Smooth muscle cell (in vitro differentiated cells): ENCODE data around the gene CTSC. TPM values are rescaled to one million over a fixed set of nuclear protein-coding genes. Genes with fewer than 3 reads are reported as not detected.

ENCODE experiments used
- DNase-seq: peaks from one replicate; lab custom pipeline; 2025; ENCODE audit not compliant: unreplicated experiment; lab: John Stamatoyannopoulos, UW
- H2AFZ ChIP-seq: fragments of 200-600 bp; sonication (generic); 2 replicates; pipeline ENCODE4 v1.6.0; 2016; ENCODE audit warnings: antibody characterized with exemption, low read depth, mild to moderate bottlenecking
- H3F3A ChIP-seq: fragments of 200-600 bp; sonication (generic); 2 replicates; pipeline ENCODE4 v1.6.0; 2017; ENCODE audit warnings: antibody characterized with exemption, low read depth
- H3K27ac ChIP-seq: fragments of 200-600 bp; sonication (generic); 2 replicates; pipeline ENCODE4 v1.5.1; 2016; ENCODE audit warnings: low read depth, mild to moderate bottlenecking
- H3K27me3 ChIP-seq: fragments of 200-600 bp; sonication (generic); 2 replicates; pipeline ENCODE4 v1.6.1; 2016; ENCODE audit warnings: low read depth, mild to moderate bottlenecking
- H3K36me3 ChIP-seq: fragments of 200-600 bp; sonication (generic); 2 replicates; pipeline ENCODE4 v1.5.1; 2016; ENCODE audit warnings: low read depth
- H3K4me1 ChIP-seq: fragments of 200-600 bp; sonication (generic); 2 replicates; pipeline ENCODE4 v1.5.1; 2016; ENCODE audit warnings: low read depth
- H3K4me2 ChIP-seq: fragments of 200-600 bp; sonication (generic); 2 replicates; pipeline ENCODE4 v1.6.0; 2016; ENCODE audit warnings: mild to moderate bottlenecking
- H3K4me3 ChIP-seq: fragments of 200-600 bp; sonication (generic); 2 replicates; pipeline ENCODE4 v1.5.1; 2016; ENCODE audit warnings: mild to moderate bottlenecking
- H3K79me2 ChIP-seq: fragments of 200-600 bp; sonication (generic); 2 replicates; pipeline ENCODE4 v1.6.0; 2016; ENCODE audit warnings: low read depth, mild to moderate bottlenecking
- H3K9ac ChIP-seq: fragments of 200-600 bp; sonication (generic); 2 replicates; pipeline ENCODE4 v1.6.0; 2016; ENCODE audit warnings: low read depth
- H3K9me3 ChIP-seq: fragments of 200-600 bp; sonication (generic); replicated peaks from 2 replicates; pipeline ENCODE4 v1.5.1; 2016; ENCODE audit warnings: low read depth
- H4K20me1 ChIP-seq: fragments of 200-600 bp; sonication (generic); 2 replicates; pipeline ENCODE4 v1.6.0; 2016; ENCODE audit warnings: low read depth
- WGBS: methylation state at CpG from one replicate; pipeline ENCODE4 v1.1.7; 2016; ENCODE audit warnings: low lambda C conversion rate; 5-methylcytosine and 5-hydroxymethylcytosine counted together
- polyA plus RNA-seq: library from polyadenylated mRNA; unstranded; fragments of >200 nt; fragmentation: Nextera tagmentation; extraction: Ambion mirVana; gene quantifications from 2 replicates; pipeline ENCODE4 v1.2.1, GENCODE V29; 2016
- total RNA-seq: library from RNA; depleted of rRNA; stranded (reverse); fragments of >200 nt; gene quantifications from 2 replicates; pipeline ENCODE4 v1.2.3, GENCODE V29; 2014
- TF ChIP-seq, protein P1 (sequence below): fragments of 200-600 bp; sonication (generic); IDR thresholded peaks from 2 replicates; pipeline ENCODE4 v1.5.1; 2017; ENCODE audit warnings: borderline replicate concordance, mild to moderate bottlenecking, antibody characterized with exemption; ENCODE audit not compliant: insufficient read depth, poor library complexity, severe bottlenecking

CTSC gene
- total and polyA plus RNA-seq, 2 experiments from 2014 or later, result 74.3 to 91.8 TPM

DNA sequence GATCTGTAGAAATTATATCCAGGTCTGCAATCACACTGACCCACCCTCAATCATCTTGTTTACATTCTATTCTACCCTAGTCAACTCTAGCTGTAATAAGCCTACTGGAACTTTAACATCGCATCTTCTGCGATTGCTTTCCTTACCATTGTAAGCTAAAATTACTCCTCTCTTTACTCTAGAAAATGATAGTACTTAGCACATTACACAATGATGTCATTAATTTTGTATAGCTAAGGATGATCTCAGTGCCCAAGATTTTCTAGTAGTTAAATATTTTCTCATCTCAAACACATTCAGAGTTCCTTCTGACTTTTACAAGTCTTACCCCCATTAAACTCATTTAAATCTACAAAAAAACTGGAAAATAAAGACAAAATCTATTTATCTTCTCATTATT is 39.6 kb upstream of the CTSC start:
- no peak overlapping the region for H3K27ac ChIP-seq
- H3K79me2 ChIP-seq, result no peaks in the 10 kb centered on the region
- H2AFZ ChIP-seq, result no peak overlapping the region
- TF ChIP-seq, protein P1, sequence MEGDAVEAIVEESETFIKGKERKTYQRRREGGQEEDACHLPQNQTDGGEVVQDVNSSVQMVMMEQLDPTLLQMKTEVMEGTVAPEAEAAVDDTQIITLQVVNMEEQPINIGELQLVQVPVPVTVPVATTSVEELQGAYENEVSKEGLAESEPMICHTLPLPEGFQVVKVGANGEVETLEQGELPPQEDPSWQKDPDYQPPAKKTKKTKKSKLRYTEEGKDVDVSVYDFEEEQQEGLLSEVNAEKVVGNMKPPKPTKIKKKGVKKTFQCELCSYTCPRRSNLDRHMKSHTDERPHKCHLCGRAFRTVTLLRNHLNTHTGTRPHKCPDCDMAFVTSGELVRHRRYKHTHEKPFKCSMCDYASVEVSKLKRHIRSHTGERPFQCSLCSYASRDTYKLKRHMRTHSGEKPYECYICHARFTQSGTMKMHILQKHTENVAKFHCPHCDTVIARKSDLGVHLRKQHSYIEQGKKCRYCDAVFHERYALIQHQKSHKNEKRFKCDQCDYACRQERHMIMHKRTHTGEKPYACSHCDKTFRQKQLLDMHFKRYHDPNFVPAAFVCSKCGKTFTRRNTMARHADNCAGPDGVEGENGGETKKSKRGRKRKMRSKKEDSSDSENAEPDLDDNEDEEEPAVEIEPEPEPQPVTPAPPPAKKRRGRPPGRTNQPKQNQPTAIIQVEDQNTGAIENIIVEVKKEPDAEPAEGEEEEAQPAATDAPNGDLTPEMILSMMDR, result no peak
- no peaks in the 10 kb centered on the region for H3K27me3 ChIP-seq
- H4K20me1 ChIP-seq, result no peaks in the 10 kb centered on the region
- 80% methylated on average over 2 of the region's 2 CpGs for WGBS
- H3K4me3 ChIP-seq, result no peak overlapping the region
- no peaks in the 10 kb centered on the region for H3K9me3 ChIP-seq
- DNase-seq, result no peak
- H3K4me1 ChIP-seq, result no peaks in the 10 kb centered on the region
- H3F3A ChIP-seq, result no peaks in the 10 kb centered on the region
- no peak overlapping the region for H3K4me2 ChIP-seq
- H3K36me3 ChIP-seq, result no peaks in the 10 kb centered on the region
- H3K9ac ChIP-seq, result no peak overlapping the region

DNA sequence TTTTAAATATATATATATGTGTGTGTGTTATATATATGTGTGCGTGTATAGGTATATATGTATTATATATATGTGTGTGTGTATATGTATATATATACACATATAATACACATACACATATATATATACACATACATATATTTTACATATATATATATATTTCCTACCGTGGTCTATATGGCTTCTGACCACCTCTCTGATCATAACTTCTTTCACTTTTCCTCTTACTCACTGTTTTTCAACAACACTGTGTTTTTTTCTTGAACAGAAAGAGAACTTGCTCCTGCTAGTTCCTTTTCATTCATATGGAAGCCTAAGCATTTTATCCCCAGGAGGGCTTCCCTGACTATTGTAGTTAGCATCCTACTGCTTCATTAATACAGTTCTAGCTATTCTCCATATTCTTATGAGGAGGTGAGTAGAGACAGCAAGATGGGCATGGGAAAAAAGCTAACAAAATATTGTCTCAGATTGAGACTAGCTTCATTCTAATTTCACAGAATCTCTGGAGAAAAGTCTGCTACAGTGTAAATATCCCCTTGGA is 38.5 kb upstream of the CTSC start:
- no peaks in the 10 kb centered on the region for H3K36me3 ChIP-seq
- no peaks in the 10 kb centered on the region for H3K79me2 ChIP-seq
- no peak for DNase-seq
- H3K4me2 ChIP-seq, result no peak overlapping the region
- H3K4me1 ChIP-seq, result no peaks in the 10 kb centered on the region
- no peak overlapping the region for H3K27ac ChIP-seq
- no peaks in the 10 kb centered on the region for H3F3A ChIP-seq
- no peaks in the 10 kb centered on the region for H3K27me3 ChIP-seq
- no peak overlapping the region for H3K9ac ChIP-seq
- H4K20me1 ChIP-seq, result no peaks in the 10 kb centered on the region
- no peak overlapping the region for H3K4me3 ChIP-seq
- TF ChIP-seq, protein P1, result no peak
- no peaks in the 10 kb centered on the region for H3K9me3 ChIP-seq
- 92% methylated on average over 2 of the region's 2 CpGs for WGBS
- no peak overlapping the region for H2AFZ ChIP-seq

DNA sequence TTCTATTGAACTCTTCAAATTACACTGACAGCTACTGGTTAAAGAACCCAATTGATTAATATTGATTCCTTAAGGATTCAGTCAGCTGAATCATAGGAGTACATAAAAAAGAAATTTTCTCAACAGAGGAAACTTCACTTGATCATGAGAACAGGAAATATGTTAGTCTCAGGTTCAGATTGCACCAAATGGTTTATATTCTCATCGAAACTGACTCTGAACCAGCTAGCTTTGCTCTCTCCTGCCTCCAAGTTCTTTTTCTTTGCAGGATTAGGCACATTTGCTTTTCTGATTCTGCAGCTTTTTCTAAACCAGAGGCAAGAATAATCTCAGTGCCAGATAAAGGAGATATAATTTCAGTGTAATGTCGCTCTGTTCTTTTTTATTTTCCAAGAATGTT is 33.2 kb upstream of the CTSC start:
- Histone ChIP-seq H3K4me2 (no peak overlapping the region), H3K4me1 (no peaks in the 10 kb centered on the region), H4K20me1 (no peaks in the 10 kb centered on the region), H3K36me3 (no peaks in the 10 kb centered on the region), H3K9me3 (no peaks in the 10 kb centered on the region), H3K27me3 (no peaks in the 10 kb centered on the region), H2AFZ (peak overlapping the region; percentile 27), H3K79me2 (no peaks in the 10 kb centered on the region), H3F3A (no peaks in the 10 kb centered on the region), H3K9ac (no peak overlapping the region), H3K4me3 (no peak overlapping the region), H3K27ac (no peak overlapping the region)
- DNase-seq, result no peak
- 71% methylated on average over 2 of the region's 2 CpGs for WGBS
- TF ChIP-seq, protein P1, result no peak

DNA sequence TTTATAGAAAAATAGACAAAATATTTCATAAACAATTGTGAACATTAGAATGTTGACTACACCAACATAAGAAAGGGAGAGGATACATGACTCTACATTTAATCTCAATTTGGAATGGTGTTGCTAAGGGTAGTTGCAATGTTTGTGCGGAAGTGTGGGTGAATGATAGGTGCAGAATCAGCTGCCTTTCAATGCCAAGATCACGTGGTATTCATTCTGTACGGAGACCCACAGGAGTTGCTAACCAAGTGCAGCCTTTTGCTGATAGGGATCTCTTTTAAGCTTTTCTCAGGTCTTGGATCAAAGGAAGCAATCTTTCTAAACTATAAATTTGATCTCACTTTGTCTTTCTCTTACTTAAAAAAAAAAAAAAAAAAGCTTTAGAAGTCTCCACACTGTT is 29.8 kb upstream of the CTSC start:
- Histone ChIP-seq H3K27ac (no peak overlapping the region), H3K79me2 (no peaks in the 10 kb centered on the region), H3K27me3 (no peaks in the 10 kb centered on the region), H3K4me3 (no peak overlapping the region), H3K4me1 (peaks cover 4% of the 10 kb centered on the region), H3K9ac (no peak overlapping the region), H2AFZ (no peak overlapping the region), H3K9me3 (no peaks in the 10 kb centered on the region), H3K36me3 (no peaks in the 10 kb centered on the region), H4K20me1 (no peaks in the 10 kb centered on the region), H3K4me2 (no peak overlapping the region), H3F3A (peaks cover 4% of the 10 kb centered on the region)
- TF ChIP-seq, protein P1, result no peak
- DNase-seq, result no peak
- 72% methylated on average over 3 of the region's 3 CpGs for WGBS
